IPS-NIHi7 (cell line): ENCODE data around the gene WDR70.
"Not testable (repeated sequence)": the region's sequence is repeated elsewhere in the genome, so short reads cannot be mapped to it uniquely, and the experiment has no call there.

Experiments used
- DNase-seq: peaks from one replicate; pipeline ENCODE4 v3.0.0; 2012; ENCODE audit warnings: mixed read lengths; ENCODE audit errors: extremely low spot score

Gene WDR70

DNA sequence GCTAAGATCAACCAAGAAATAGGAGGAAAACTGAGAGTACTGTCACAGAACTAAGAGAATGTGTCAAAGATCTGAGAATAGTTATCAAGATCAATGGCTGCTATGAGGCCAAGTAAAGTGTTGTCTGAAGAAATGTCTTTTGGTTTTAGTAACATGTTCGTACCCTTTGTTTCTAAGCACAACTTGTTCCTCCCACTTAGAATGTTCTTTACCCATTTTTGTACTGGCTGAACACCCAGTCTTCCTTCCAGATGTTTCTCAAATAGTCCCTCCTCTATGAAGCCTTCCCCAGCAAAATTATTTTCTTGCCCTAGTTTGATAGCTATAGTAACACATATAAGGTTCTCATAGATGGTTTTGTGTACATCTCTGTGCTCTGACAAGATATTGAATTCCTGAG is 191.5 kb downstream of the WDR70 start:
- no peak for DNase-seq

DNA sequence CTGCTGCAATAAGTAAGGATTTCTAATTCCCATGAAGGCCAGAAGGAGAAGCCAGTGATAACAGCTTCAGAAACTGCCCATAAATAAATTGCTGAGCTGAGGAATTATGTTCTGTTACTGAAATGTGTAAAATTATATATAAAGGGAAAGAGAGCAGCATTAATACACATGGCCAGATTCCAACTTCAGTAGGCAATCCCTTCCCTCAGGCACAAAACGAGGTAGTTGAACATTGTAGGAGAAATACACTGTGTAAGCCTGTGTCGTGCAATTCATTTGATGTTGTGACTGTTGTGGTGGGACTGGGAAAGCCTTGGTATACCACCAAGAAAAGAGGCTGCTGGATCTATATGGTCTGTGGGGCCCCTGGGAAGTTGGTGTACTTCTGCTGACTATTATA is 192.9 kb downstream of the WDR70 start:
- no peak for DNase-seq

DNA sequence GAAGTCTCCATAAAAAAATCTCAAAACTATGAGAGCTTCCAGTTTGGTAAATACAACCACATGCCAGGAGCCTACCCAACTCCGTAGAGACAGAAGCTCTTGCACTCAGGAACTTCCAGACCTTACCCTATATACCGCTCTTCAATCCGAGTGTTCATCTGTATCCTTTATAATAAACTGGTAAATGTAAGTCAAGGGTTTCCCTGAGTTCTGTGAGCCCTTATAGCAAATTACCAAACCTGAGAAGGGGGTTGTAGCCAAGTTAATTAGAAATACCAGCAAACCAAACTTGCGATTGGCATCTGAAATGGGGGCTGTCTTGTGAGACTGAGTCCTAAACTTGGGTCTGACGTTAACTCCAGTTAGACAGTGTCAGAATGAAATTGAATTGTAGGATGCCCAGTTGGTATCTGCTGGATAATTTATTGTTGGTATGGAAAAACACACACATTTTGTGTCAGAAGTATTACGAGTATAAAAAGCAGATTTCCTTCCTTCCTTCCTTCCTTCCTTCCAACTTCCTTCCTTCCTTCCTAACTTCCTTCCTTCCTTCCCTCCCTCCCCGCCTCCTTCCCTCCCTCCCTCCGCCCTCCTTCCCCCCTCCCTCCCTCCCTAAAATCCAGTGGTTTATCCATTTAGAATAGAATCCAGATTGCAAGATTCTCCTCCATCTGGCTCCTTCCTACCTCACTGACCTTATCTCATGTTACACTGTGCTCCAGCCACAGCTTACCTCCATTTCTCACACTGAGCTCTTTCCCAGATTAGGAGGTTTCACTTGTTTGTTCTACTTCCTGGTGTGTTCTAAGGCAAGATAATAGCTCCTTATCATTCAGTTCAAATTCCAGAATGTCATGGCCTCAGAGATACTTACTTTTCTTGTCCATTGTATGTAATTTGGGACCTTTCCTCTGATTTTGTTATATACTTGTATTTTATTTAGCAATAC is 196.7 kb downstream of the WDR70 start:
- peak; percentile 36 for DNase-seq

DNA sequence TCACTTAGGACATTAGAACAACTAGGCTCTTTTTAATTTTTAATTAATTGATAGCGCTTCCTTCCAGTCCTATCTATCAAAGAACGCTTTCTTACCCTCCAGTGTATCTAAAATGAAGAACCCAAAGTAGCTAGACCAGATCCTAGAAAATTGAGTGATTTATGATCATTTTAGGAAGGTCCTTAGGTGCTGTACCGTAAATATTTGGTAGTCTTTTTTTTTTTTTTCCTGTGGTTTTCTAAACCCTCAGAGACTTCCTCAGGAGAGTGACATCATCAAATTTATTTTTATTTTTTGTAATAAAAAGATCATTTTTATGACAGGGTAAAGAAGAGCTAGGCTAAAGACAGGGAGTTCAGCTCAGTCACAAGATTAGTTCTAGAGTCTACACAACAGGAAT is 197.4 kb downstream of the WDR70 start:
- DNase-seq, result no peak

DNA sequence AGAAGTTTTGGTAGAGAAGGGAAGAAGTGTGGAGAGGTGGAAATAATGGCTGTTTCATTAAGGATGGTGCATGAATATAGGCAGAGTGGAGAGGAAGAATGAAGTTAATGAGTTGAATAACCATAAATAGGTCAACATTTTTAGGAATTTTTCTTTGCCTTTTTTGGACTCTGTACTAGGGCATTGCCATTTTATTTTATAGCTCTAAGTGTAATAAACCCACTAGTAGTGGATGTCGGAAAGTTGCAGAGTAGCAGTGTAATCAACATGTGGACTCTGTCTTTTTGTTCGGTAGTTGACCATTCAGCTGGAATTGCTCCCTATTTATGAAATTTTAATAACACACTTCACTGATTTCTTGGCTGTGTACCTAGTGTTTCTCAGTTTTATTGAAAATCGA is 199.1 kb downstream of the WDR70 start:
- no peak for DNase-seq

DNA sequence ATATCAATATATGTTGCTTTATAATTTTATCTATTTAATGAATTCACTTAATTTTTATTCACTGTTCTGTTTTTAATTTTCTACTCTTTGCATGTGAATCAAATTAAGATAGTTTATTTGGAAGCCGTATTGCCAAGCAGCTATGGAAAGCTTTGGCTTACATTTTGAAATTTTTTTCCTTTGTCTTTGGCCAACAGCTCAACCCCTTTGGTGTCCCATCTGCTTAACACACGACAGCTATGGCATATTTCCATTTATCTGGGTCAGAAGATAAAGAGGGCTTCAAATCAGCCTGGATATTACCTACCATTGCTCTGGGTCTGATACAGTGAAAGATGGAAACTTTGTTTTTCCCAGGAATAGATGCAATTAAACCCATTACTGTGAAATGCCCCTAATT is 201.0 kb downstream of the WDR70 start:
- DNase-seq, result no peak

DNA sequence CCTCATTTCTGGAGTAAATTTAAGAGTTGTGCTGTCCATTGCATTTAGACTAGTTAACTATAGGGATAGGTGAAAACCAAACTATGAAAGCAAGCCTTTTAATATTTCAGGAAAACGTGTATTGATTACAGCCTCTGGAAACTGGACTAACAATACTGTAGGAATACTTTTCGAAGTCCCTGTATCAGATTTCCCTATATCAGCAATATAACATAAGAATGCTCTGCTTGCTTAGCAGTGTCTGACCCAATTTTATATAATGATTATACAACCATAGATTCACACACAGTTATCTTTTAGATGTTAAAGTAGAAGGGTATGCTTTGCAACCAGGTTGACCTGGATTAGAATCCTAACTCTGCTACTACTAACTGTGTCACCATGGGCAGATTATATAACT is 203.1 kb downstream of the WDR70 start:
- no peak for DNase-seq

DNA sequence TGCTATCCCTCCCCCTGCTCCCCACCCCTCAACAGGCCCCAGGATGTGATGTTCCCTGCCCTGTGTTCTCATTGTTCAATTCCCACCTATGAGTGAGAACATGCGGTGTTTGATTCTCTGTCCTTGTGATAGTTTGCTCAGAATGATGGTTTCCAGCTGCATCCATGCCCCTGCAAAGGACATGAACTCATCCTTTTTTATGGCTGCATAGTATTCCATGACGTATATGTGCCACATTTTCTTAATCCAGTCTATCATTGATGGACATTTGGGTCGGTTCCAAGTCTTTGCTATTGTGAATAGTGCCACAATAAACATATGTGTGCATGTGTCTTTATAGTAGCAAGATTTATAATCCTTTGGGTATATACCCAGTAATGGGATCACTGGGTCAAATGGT is 214.2 kb downstream of the WDR70 start:
- not testable (repeated sequence) for DNase-seq

DNA sequence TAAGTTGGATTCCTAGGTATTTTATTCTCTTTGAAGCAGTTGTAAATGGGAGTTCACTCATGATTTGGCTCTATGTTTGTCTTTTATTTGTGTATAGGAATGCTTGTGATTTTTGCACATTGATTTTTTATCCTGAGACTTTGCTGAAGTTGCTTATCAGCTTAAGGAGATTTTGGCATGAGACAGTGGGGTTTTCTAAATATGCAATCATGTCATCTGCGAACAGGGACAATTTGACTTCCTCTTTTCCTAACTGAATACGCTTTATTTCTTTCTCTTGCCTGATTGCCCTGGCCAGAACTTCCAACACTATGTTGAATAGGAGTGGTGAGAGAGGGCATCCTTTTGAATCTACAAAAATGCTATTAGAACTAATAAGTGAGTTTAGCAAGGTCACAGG is 215.7 kb downstream of the WDR70 start:
- DNase-seq, result not testable (repeated sequence)

DNA sequence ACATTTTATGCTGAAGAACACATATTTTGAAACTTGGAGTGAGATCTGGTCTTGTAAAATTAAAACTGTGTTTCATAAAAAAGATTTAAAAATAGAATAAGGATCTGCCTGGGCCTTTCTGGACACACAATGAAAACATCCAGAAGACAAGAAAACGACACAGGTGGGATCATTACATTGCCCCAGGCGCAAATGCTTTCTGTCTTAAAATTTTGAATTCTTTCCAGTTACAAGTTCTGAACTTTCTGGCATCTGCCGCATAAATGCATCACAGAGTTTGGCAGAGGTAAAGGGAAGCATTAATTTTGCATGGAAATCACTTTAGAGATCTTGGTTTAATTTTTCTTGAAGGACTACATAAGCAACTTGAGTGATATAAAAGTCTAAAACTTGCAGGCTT is 219.6 kb downstream of the WDR70 start:
- no peak for DNase-seq

DNA sequence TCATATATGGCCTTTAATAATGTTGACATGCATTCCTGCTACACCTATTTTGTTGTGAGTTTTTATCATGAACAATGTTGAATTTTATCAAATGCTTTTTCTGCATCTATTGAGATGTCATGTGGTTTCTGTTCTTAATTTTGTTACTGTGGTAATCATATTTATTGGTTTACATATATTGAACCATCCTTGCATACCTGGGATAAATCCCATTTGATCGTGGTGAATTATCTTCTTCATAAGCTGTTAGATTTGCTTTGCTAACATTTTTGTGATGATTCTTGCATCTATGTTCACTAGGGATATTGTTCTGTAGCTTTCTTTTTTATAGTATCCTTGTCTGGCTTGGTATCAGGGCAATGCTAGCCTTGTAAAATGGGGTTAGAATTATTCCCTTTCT is 222.0 kb downstream of the WDR70 start:
- no peak for DNase-seq

DNA sequence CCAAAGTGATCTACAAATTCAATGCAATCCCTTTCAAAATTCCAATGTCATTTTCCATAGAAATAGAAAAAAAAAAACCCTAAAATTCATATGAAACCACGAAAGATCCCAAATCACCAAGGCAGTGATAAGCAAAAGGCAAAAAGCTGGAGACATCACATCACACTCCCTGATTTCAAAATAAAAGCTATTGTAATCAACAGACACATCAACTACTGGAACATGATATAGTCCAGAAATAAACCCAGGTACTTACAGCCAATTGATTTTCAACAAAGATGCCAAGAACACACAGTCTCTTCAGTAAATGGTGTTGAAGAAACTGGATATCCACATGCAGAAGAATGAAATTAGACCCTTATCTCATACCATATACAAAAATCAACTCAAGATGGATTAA is 224.0 kb downstream of the WDR70 start:
- DNase-seq, result no peak

DNA sequence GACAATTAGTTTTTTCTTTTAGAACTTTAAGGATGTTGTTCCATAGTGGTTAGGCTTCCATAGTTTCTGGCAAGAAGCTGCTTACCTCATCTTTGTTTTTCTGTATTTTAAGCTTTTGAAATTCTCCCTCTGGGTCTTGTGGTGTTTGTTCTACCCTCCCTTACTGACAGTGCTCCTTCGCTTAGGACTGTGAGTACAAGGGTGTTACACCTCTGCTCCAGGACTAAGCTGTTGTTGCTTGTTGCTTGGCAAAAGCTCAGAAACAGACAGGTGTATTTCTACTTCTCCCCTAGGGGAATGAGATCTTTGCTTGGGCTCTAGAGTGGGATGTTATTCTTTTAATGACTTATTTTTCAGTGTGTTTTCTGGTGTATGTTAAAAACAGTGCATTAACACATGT is 225.2 kb downstream of the WDR70 start:
- no peak for DNase-seq

DNA sequence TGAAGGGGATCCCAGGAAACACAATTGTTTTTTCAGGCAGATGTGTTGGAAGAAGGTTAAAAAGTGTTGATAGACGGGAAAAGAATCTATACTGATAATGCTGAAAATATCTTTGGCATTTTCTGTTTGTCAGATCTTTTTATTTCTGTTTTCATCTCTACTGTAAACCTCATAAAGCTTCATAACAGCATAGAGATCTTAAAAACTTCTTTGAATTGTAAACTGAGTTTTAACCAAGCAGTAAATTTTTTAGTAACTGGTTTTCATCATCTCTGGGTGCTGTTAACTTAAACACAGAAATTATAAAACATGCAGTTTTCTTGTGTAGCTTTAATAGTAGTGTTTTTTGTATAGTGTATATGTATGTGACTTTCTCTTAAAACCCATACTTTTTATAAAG is 227.0 kb downstream of the WDR70 start:
- no peak for DNase-seq

DNA sequence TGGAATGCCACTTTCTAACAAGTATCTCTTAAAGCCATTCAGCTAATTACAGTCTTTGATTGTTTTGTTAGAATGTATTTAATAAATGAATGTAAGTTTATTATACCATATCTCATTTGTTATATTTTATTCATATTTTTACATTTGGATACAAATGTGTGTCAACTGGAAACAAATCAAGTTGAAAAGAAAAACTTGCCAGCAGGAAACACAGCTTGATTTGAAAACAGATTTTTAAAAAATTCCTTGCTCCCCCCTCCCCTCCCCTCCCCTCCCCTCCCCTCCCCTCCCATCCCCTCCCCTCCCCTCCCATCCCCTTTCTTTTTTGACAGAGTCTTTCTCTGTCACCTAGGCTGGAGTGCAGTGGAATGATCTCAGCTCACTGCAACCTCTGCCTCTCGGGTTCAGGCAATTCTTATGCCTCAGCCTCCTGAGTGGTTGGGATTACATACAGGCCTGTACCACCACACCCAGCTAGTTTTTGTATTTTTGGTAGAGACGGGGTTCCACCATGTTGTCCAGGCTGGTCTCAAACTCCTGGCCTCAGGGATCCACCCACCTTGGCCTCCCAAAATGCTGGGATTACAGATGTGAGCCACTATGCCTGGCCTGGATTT is 227.6 kb downstream of the WDR70 start:
- DNase-seq, result no peak

DNA sequence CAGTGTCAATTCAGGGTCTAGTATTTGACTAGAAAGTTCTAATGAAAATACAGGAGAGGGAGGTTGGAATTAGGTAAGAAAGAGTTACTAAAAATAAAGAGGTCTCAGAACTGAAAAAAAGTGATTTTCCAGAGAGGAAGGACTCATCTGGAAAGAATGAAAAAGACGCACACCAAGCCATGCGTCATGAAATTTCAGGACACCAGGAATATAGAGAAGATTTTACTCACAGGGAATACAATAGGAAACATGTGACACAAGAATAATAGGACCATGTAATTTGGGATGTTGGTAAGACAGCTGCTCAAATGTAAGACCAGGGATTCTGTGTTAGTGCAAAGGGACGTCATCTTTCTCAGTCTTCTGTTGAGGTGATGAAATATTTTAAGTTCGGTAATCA is 236.1 kb downstream of the WDR70 start:
- no peak for DNase-seq

DNA sequence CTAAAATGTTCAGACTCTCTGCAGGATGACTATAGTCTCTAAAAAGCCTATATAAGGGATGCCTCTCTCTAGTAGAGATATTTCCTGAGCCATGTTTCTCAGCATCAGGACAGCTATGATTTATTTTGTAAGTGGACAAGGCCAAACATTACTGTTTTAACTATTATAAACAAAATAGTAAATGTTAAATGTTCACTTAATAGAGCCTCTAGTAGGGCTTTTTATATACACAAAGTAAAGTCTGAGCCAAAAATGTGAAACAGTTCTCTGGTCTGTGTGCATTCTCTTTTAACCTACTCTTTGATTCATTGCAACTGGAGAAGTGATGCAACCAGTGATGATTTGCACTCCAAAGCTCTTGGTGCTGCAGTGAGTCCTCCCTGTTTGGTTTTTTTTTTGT is 240.2 kb downstream of the WDR70 start:
- no peak for DNase-seq

DNA sequence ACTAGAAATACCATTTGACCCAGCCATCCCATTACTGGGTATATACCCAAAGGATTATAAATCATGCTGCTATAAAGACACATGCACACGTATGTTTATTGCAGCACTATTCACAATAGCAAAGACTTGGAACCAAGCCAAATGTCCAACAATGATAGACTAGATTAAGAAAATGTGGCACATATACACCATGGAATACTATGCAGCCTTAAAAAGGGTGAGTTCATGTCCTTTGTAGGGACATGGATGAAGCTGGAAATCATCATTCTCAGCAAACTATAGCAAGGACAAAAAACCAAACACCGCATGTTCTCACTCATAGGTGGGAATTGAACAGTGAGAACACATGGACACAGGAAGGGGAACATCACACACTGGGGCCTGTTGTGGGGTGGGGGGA is 243.2 kb downstream of the WDR70 start:
- not testable (repeated sequence) for DNase-seq

DNA sequence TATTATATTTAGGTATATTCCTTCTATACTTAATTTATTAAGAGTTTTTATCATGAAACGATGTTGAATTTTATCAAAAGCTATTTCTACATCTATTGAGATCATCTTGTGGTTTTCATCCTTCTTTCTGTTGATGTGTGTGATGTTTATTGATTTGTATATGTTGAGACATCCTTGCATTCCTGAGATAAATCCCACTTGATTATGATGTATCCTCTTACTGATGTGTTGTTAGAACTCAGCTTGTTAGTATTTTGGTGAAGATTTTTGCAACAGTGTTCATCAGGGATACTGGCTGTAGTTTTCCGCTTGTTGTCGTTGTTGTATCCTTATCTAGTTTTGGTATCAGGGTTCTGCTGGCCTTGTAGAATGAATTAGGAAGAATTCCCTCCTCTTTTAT is 247.1 kb downstream of the WDR70 start:
- no peak for DNase-seq

DNA sequence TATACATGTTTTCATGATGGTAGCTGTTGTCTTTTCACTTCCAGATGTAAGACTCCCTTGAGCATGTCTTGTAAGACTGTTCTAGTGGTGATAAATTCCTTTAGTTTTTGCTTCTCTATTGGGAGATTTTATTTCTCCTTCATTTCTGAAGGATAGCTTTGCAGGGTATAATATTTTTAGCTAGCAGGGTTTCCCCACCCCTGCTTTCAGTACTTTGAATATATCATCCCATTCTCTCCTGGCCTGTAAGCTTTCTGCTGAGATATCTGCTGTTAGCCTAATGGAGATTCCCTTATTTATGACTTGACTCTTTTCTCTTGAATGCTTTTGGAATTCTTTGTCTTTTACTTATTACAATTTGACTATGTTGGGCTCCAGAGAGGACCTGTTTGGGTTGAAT is 249.8 kb downstream of the WDR70 start:
- DNase-seq, result no peak

DNA sequence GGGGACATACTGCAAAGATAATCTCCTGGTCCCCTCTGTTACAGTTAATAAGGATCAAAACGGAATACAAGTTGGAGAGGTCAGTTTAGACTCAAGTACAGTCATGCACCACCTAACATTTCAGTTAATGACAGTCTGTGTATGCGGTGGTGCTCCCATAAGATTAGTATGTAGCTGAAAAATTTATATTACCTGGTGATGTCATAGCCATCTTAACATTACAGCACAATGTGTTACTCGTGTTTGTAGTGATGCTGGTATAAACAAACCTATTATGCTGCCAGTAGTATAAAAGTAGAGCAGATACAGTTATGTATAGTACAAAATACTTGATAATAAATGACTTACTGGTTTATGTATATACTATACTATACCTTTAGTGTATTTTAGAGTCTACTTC is 252.8 kb downstream of the WDR70 start:
- no peak for DNase-seq

DNA sequence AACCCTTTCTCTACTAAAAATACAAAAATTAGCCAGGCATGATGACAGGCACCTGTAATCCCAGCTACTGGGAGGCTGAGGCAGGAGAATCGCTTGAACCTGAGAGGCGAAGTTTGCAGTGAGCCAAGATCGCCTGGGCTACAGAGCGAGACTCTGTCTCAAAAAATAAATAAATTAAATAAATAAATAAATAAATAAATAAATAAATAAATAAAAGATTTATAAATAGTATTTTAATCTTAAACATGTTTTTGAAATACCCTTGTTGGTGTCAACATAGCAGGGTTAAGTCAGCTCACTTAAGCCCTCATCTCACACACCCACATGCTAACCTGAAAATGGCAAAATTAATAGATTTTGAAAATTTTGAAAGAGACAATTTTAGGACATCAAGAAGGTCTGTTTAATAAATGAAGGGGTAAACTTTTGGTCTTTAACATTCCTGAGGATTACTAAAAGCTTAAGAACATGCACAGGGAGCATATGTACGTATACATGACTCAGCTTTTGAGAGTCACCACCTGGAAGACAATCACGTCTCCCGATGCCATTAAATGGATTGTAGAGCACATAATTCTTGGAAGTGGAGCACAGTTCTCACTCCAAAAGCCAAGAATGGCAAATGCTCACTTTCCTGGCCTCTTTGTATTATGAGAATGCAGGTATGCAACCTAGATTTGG is 258.2 kb downstream of the WDR70 start:
- DNase-seq, result no peak

DNA sequence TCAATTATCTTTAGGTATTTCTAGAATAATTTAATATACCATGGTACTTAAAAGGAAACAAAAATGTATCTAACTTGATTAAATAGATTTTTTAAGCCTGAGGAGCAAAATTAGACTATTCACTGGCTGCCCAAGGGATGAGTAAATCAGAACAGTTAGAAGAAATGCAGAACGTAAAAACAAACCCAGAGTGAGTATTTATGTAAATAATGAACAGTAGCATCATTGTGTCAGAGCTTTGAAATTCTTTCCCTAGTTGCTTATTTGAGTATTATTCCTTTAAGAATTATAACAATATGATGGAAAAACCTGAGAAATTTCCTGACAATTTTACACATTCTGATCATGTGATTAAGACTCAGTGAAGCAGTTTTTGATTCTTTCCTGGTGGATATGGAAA is 259.8 kb downstream of the WDR70 start:
- no peak for DNase-seq
